K562 (cell line): ENCODE measurements around the gene HAP1.

ENCODE experiments used
- ATF2 ChIP-seq: sonication (generic); formaldehyde crosslinking; IDR thresholded peaks from 2 replicates; pipeline ENCODE4 v1.8.1; 2022; ENCODE audit warnings: missing genetic modification reagents
- HNRNPLL ChIP-seq: fragments of 200-400 bp; formaldehyde crosslinking; IDR thresholded peaks from 2 replicates; pipeline ENCODE4 v1.6.1; 2017; ENCODE audit warnings: low read length, low read depth, mild to moderate bottlenecking; ENCODE audit not compliant: poor library complexity, severe bottlenecking
- MECOM ChIP-seq: fragments of 250-450 bp; sonication (Bioruptor Pico); IDR thresholded peaks from 2 replicates; pipeline ENCODE4 v1.8.0; 2022; ENCODE audit warnings: inconsistent platforms
- NFIC ChIP-seq: fragments of 450-650 bp; IDR thresholded peaks from 2 replicates; pipeline ENCODE4 v1.6.1; 2017; ENCODE audit warnings: mild to moderate bottlenecking, inconsistent platforms
- NKRF ChIP-seq: fragments of 450-650 bp; IDR thresholded peaks from 2 replicates; pipeline ENCODE4 v1.6.1; 2016; ENCODE audit warnings: borderline replicate concordance
- POLR2A ChIP-seq: fragments of 450-650 bp; conservative IDR thresholded peaks from 2 replicates; pipeline ENCODE4 v1.6.1; 2016
- STAT6 ChIP-seq: sonication (generic); formaldehyde crosslinking; IDR thresholded peaks from 2 replicates; pipeline ENCODE4 v1.8.1; 2023; ENCODE audit warnings: mild to moderate bottlenecking, missing genetic modification reagents
- ZZZ3 ChIP-seq: fragments of 450-650 bp; IDR thresholded peaks from 2 replicates; pipeline ENCODE4 v1.6.1; 2016; ENCODE audit warnings: antibody characterized with exemption, mild to moderate bottlenecking, moderate library complexity
- TF ChIP-seq, protein P1 (sequence below), 3 experiments: IDR thresholded peaks in 2 of 3; conservative IDR thresholded peaks in 1 of 3; 2 replicates each; pipeline ENCODE4 v1.5.1; 2011 to 2012; ENCODE audit warnings: low read length in 3 of 3, mild to moderate bottlenecking in 3 of 3, control low read depth in 2 of 3, improper control_type of control experiment in 1 of 3, inconsistent platforms in 1 of 3, low read depth in 1 of 3, mixed read lengths in 1 of 3, moderate library complexity in 1 of 3; ENCODE audit not compliant: insufficient read depth in 2 of 3

DNA sequence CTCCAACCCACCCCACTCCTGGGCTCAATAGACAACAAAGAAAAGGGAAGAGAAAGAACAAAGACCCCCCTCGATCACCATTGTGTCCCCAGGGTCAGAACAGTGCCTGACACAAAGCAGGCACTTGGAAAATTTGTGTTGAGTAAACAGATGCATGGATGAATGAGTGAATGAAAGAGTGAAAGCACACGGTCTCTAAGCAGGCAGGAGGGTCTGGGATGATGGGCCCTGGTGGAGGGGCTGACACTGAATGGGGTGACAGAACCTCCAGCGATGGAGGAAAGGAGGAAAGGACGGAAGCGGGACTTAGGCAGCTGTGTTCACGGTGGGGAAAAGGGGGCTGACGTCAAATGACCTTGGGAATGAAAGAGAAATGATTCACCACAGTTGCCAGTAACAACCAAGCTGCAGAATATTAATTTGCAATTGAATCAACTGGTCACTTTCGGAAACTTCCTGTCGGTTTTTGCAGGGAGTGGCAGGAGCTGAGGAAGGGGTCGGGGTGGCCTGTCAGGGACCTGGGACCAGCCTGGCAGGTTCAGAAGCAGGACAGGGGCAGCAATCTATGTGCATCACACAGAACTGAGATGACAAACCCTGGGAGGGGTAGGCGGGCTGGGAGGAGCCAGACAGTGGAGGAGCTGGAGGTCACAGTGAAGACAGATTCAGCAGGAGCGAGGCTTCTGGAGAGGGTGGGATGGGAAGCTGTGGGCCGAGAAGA lies 29.0 kb downstream of the HAP1 start:
- TF ChIP-seq, protein P1, sequence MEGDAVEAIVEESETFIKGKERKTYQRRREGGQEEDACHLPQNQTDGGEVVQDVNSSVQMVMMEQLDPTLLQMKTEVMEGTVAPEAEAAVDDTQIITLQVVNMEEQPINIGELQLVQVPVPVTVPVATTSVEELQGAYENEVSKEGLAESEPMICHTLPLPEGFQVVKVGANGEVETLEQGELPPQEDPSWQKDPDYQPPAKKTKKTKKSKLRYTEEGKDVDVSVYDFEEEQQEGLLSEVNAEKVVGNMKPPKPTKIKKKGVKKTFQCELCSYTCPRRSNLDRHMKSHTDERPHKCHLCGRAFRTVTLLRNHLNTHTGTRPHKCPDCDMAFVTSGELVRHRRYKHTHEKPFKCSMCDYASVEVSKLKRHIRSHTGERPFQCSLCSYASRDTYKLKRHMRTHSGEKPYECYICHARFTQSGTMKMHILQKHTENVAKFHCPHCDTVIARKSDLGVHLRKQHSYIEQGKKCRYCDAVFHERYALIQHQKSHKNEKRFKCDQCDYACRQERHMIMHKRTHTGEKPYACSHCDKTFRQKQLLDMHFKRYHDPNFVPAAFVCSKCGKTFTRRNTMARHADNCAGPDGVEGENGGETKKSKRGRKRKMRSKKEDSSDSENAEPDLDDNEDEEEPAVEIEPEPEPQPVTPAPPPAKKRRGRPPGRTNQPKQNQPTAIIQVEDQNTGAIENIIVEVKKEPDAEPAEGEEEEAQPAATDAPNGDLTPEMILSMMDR (IDR thresholded peaks at IDR 0.05 in 2 of 3, conservative IDR thresholded peaks at IDR 0.05 in 1 of 3; ENCODE audit: insufficient read depth in 2 of 3, low read depth in 1 of 3, low read length in 3 of 3): no peak
- no peak for TF ChIP-seq ATF2 (CRISPR knock-in tag)
- TF ChIP-seq STAT6: no peak
- TF ChIP-seq NKRF: no peak
- no peak for TF ChIP-seq ZZZ3
- TF ChIP-seq NFIC: no peak
- no peak for TF ChIP-seq MECOM
- TF ChIP-seq POLR2A: no peak
- TF ChIP-seq HNRNPLL: no peak
